H1 (cell line): ENCODE measurements around the gene GRIFIN. TPM values are rescaled to one million over a fixed set of nuclear protein-coding genes. Genes with fewer than 3 reads are reported as not detected.

Source experiments
- CTCF ChIA-PET: fragments of 300-600 bp; sonication (Branson Sonifier 250); formaldehyde crosslinking; loops from one replicate; lab custom pipeline; 2021; ENCODE audit not compliant: partially characterized antibody; lab: Charles Lee
- POLR2A ChIA-PET: fragments of 300-600 bp; sonication (Branson Sonifier 250); formaldehyde crosslinking; loops from one replicate; lab custom pipeline; 2021; ENCODE audit warnings: inconsistent platforms; ENCODE audit not compliant: partially characterized antibody; lab: Charles Lee
- DNase-seq, 2 experiments: peaks; one replicate each; pipeline versions ENCODE4 v3.0.0 to v3.0.0-alpha.2; 2010 to 2022; ENCODE audit warnings: low spot score in 2 of 2, low read depth in 1 of 2, mixed read lengths in 1 of 2
- FAIRE-seq: peaks from 2 replicates; lab custom pipeline; 2011; peaks lifted over from hg19 to GRCh38; lab: Jason Lieb, UNC
- H2AFZ ChIP-seq: 2 replicates; pipeline ENCODE4 v1.8.1; 2012; ENCODE audit warnings: low read length, inconsistent platforms
- H2AK5ac ChIP-seq: 2 replicates; pipeline ENCODE4 v1.6.1; 2013; ENCODE audit warnings: low read depth, low read length
- H2BK120ac ChIP-seq: replicated peaks from 2 replicates; pipeline ENCODE3; 2013; ENCODE audit warnings: low read depth, low read length, inconsistent platforms
- H2BK12ac ChIP-seq: 2 replicates; pipeline ENCODE4 v1.6.1; 2013; ENCODE audit warnings: low read depth, low read length
- H2BK15ac ChIP-seq: 2 replicates; pipeline ENCODE4 v1.6.1; 2013; ENCODE audit warnings: low read length
- H2BK20ac ChIP-seq: 2 replicates; pipeline ENCODE4 v1.6.1; 2013; ENCODE audit warnings: low read length
- H2BK5ac ChIP-seq: 2 replicates; pipeline ENCODE4 v1.6.1; 2013; ENCODE audit warnings: low read depth, low read length
- H3K14ac ChIP-seq: 2 replicates; pipeline ENCODE4 v1.6.1; 2013; ENCODE audit warnings: inconsistent platforms; ENCODE audit not compliant: insufficient read length
- H3K18ac ChIP-seq: 2 replicates; pipeline ENCODE4 v1.6.1; 2013; ENCODE audit warnings: low read length; ENCODE audit errors: extremely low read depth
- H3K23ac ChIP-seq: 2 replicates; pipeline ENCODE4 v1.6.1; 2013; ENCODE audit warnings: inconsistent platforms; ENCODE audit not compliant: insufficient read length
- H3K23me2 ChIP-seq: 2 replicates; pipeline ENCODE4 v1.6.1; 2013; ENCODE audit warnings: low read depth, low read length
- H3K27ac ChIP-seq: 2 replicates; pipeline ENCODE4 v1.6.1; 2011; ENCODE audit warnings: low read depth, low read length, inconsistent platforms
- H3K27me3 ChIP-seq, 4 experiments: replicated peaks in 1 of 4; 1 replicate in 1 of 4; 2 replicates in 3 of 4; pipeline versions ENCODE4 v1.6.1 to v1.8.1; 2011 to 2013; ENCODE audit warnings: low read length in 3 of 4, mild to moderate bottlenecking in 3 of 4, inconsistent platforms in 2 of 4, mixed read lengths in 2 of 4, moderate library complexity in 1 of 4; ENCODE audit not compliant: control insufficient read depth in 3 of 4, insufficient read depth in 3 of 4; ENCODE audit errors: extremely low read depth in 1 of 4
- H3K36me3 ChIP-seq, 4 experiments: 2 replicates each; pipeline versions ENCODE4 v1.6.1 to v1.8.1; 2011 to 2013; ENCODE audit warnings: mild to moderate bottlenecking in 4 of 4, low read length in 3 of 4, moderate library complexity in 2 of 4, control low read depth in 1 of 4, inconsistent platforms in 1 of 4; ENCODE audit not compliant: insufficient read depth in 4 of 4, control insufficient read depth in 2 of 4
- H3K4ac ChIP-seq: replicated peaks from 2 replicates; pipeline ENCODE3; 2013; ENCODE audit warnings: low read length, low read depth, mixed read lengths, inconsistent platforms; ENCODE audit not compliant: insufficient read length
- H3K4me1 ChIP-seq, 4 experiments: replicated peaks in 1 of 4; 1 replicate in 1 of 4; 2 replicates in 3 of 4; pipeline versions ENCODE4 v1.6.1 to v1.8.1; 2011 to 2013; ENCODE audit warnings: low read length in 3 of 4, inconsistent platforms in 2 of 4, mixed read lengths in 1 of 4; ENCODE audit not compliant: insufficient read depth in 4 of 4, control insufficient read depth in 3 of 4
- H3K4me2 ChIP-seq, 2 experiments: 2 replicates each; pipeline versions ENCODE4 v1.6.1 to v1.8.1; 2011 to 2013; ENCODE audit warnings: low read depth in 2 of 2, low read length in 2 of 2, control low read depth in 1 of 2, inconsistent platforms in 1 of 2, mild to moderate bottlenecking in 1 of 2; ENCODE audit not compliant: insufficient read depth in 1 of 2
- H3K4me3 ChIP-seq, 4 experiments: fragments of 200-600, 300-600 bp in 1 of 4; sonication (generic), shearing (Covaris generic), sonication (Bioruptor Twin) in 1 of 4; 2 replicates each; pipeline versions ENCODE4 v1.5.1 to v1.8.1; 2011 to 2016; ENCODE audit warnings: low read length in 4 of 4, low read depth in 3 of 4, control low read depth in 2 of 4, inconsistent platforms in 2 of 4, mild to moderate bottlenecking in 2 of 4, mixed read lengths in 1 of 4, moderate library complexity in 1 of 4; ENCODE audit not compliant: insufficient read depth in 2 of 4; ENCODE audit errors: extremely low read depth in 1 of 4
- H3K56ac ChIP-seq: replicated peaks from 2 replicates; pipeline ENCODE3; 2013; ENCODE audit warnings: low read depth, mild to moderate bottlenecking, mixed read lengths, low read length, inconsistent platforms; ENCODE audit not compliant: insufficient read length
- H3K79me1 ChIP-seq: 2 replicates; pipeline ENCODE4 v1.6.1; 2013; ENCODE audit warnings: low read depth, low read length, control low read depth
- H3K79me2 ChIP-seq, 2 experiments: 2 replicates each; pipeline versions ENCODE4 v1.6.1 to v1.8.1; 2012 to 2013; ENCODE audit warnings: low read length in 2 of 2, mild to moderate bottlenecking in 2 of 2, inconsistent platforms in 1 of 2; ENCODE audit not compliant: insufficient read depth in 2 of 2, control insufficient read depth in 1 of 2
- H3K9ac ChIP-seq, 4 experiments: replicated peaks in 1 of 4; 1 replicate in 1 of 4; 2 replicates in 3 of 4; pipeline versions ENCODE4 v1.6.1 to v1.8.1; 2011 to 2013; ENCODE audit warnings: low read depth in 3 of 4, low read length in 3 of 4, control low read depth in 2 of 4, mild to moderate bottlenecking in 2 of 4, moderate library complexity in 2 of 4, inconsistent platforms in 1 of 4; ENCODE audit errors: extremely low read depth in 1 of 4
- H3K9me3 ChIP-seq, 2 experiments: 2 replicates each; pipeline versions ENCODE4 v1.6.1 to v1.8.1; 2012 to 2013; ENCODE audit warnings: mild to moderate bottlenecking in 2 of 2, moderate library complexity in 2 of 2, control low read depth in 1 of 2, inconsistent platforms in 1 of 2, low read depth in 1 of 2, low read length in 1 of 2, mixed read lengths in 1 of 2; ENCODE audit not compliant: insufficient read depth in 2 of 2
- H4K20me1 ChIP-seq, 2 experiments: replicated peaks in 1 of 2; 2 replicates each; pipeline versions ENCODE3 to v1.8.1; 2011 to 2013; ENCODE audit warnings: inconsistent platforms in 2 of 2, low read length in 2 of 2, mild to moderate bottlenecking in 1 of 2; ENCODE audit not compliant: insufficient read depth in 2 of 2, control insufficient read depth in 1 of 2
- H4K5ac ChIP-seq: 2 replicates; pipeline ENCODE4 v1.6.1; 2013; ENCODE audit warnings: low read length, low read depth, mixed read lengths, inconsistent platforms; ENCODE audit not compliant: insufficient read length
- H4K8ac ChIP-seq: 2 replicates; pipeline ENCODE4 v1.8.0; 2013; ENCODE audit warnings: mild to moderate bottlenecking, moderate library complexity, low read length, inconsistent platforms; ENCODE audit not compliant: insufficient read depth; ENCODE audit errors: extremely low read depth
- H4K91ac ChIP-seq: replicated peaks from 2 replicates; pipeline ENCODE3; 2013; ENCODE audit warnings: low read length, mixed read lengths, inconsistent platforms; ENCODE audit not compliant: insufficient read length
- BRCA1 ChIP-seq: IDR thresholded peaks from 2 replicates; pipeline ENCODE4 v1.6.1; 2012; ENCODE audit warnings: low read depth, low read length, improper control_type of control experiment
- EGR1 ChIP-seq: IDR thresholded peaks from 2 replicates; pipeline ENCODE4 v1.6.1; 2011; ENCODE audit warnings: low read depth, low read length, borderline replicate concordance
- HDAC6 ChIP-seq: IDR thresholded peaks from one replicate; pipeline ENCODE4 v1.7.1; 2012; ENCODE audit warnings: low read depth, mild to moderate bottlenecking, inconsistent platforms, low read length, moderate library complexity
- JUN ChIP-seq: IDR thresholded peaks from 2 replicates; pipeline ENCODE4 v1.6.1; 2011; ENCODE audit warnings: low read depth, mild to moderate bottlenecking, improper control_type of control experiment, low read length
- NANOG ChIP-seq: IDR thresholded peaks from 2 replicates; pipeline ENCODE4 v1.6.1; 2011; ENCODE audit warnings: low read length, low read depth, mild to moderate bottlenecking, inconsistent platforms; ENCODE audit not compliant: insufficient read depth, poor library complexity, severe bottlenecking
- POU5F1 ChIP-seq: IDR thresholded peaks from 2 replicates; pipeline ENCODE4 v1.6.1; 2011; ENCODE audit warnings: low read depth, mild to moderate bottlenecking, low read length, moderate library complexity
- RXRA ChIP-seq: IDR thresholded peaks from 2 replicates; pipeline ENCODE4 v1.6.1; 2011; ENCODE audit warnings: low read depth, mild to moderate bottlenecking, low read length, moderate library complexity; ENCODE audit not compliant: insufficient read depth
- SP2 ChIP-seq: IDR thresholded peaks from 2 replicates; pipeline ENCODE4 v1.6.1; 2012; ENCODE audit warnings: mild to moderate bottlenecking, low read length, inconsistent platforms
- SRF ChIP-seq: IDR thresholded peaks from 2 replicates; pipeline ENCODE4 v1.6.1; 2011; ENCODE audit warnings: mild to moderate bottlenecking, low read depth, low read length, moderate library complexity
- TBP ChIP-seq: IDR thresholded peaks from 2 replicates; pipeline ENCODE4 v1.6.1; 2011; ENCODE audit warnings: low read depth, low read length, improper control_type of control experiment
- YY1 ChIP-seq: IDR thresholded peaks from 2 replicates; pipeline ENCODE4 v1.6.1; 2011; ENCODE audit warnings: low read depth, mild to moderate bottlenecking, low read length
- WGBS, 2 experiments: shearing (Covaris generic) in 1 of 2; methylation state at CpG; one replicate each; pipeline versions ENCODE4 v1.1.6 to v1.1.7; 2013 to 2015; ENCODE audit warnings: low lambda C conversion rate in 2 of 2, mixed read lengths in 2 of 2, inconsistent platforms in 1 of 2, low coverage in 1 of 2, missing lambda C conversion rate in 1 of 2; ENCODE audit not compliant: insufficient replicate concordance in 2 of 2, insufficient coverage in 1 of 2, insufficient read length in 1 of 2; ENCODE audit errors: extremely low coverage in 1 of 2, missing lambda C conversion rate in 1 of 2; 5-methylcytosine and 5-hydroxymethylcytosine counted together
- polyA plus RNA-seq, 7 experiments: library from polyadenylated mRNA; depleted of rRNA in 3 of 7; stranded (reverse) in 5 of 7; unstranded in 2 of 7; fragments of >200 nt in 5 of 7; fragments of 200-250 nt in 2 of 7; gene quantifications; 1 replicate in 5 of 7; 2 replicates in 1 of 7; 4 replicates in 1 of 7; pipeline versions ENCODE4 v1.2.1 to v1.2.3, GENCODE V29; 2011 to 2013; ENCODE audit warnings: missing spikeins in 2 of 7, mixed read lengths in 2 of 7
- total RNA-seq: library from RNA; stranded (reverse); fragmentation: NEBNext Ultra II Directional; extraction: Animal tissue kit (Norgen Biotek cat#: 25700); gene quantifications from 2 replicates; pipeline ENCODE4 v1.2.1, GENCODE V29; 2021

Gene GRIFIN
- total and polyA plus RNA-seq, 2 of the 8 experiments (the other 6 are each of a cell fraction or from before 2014, with no cell fraction given) = not detected

DNA sequence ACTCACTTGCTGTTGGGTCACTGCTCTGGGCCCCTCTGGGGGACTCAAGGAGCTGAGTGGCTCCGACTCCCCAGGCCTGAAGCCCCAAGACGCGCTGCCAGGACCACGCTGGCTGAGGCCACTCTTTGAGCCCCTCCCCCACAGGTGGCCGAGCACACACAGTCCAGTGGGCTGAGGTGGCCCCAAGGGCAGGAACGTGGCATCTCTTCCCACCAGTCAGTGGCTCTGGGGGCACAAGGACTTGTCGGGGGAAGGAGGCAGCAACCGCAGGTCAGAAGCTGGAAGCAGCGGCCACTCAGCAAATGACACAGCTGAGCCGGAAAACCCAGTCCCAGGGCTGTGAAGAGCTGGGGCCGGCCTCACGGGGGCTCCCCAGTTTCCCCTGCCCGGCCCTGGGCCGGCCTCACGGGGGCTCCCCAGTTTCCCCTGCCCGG is 24.1 kb downstream of the GRIFIN start:
- no peak overlapping the region for H3K9ac ChIP-seq
- H3K4me1 ChIP-seq = peaks cover 0 to 8% (median 6%) of the 10 kb centered on the region in 4 experiments; a peak in 5 of 7 replicates
- H4K5ac ChIP-seq = peak overlapping the region; percentile 6
- H3K4ac ChIP-seq = peak overlapping the region; percentile 90
- DNase-seq (peak in 1 of 2 experiments; percentile 64), FAIRE-seq (no peak)
- no peak overlapping the region for H3K27ac ChIP-seq
- H2BK12ac ChIP-seq = peak overlapping the region; percentile 96; the same call in 1 of the 2 replicates
- H2BK120ac ChIP-seq = peak overlapping the region; percentile 78
- WGBS, 2 experiments = 68% methylated on average over 9 of the region's 16 CpGs; no CpG with 5 or more reads in 1 of the 2 experiments
- no peaks in the 10 kb centered on the region for H3K27me3 ChIP-seq
- peak overlapping the region; percentile 84; the same call in 1 of the 2 replicates for H2BK5ac ChIP-seq
- peak overlapping the region; percentile 34; the same call in 1 of the 2 replicates for H3K18ac ChIP-seq
- no peaks in the 10 kb centered on the region for H3K36me3 ChIP-seq
- H4K91ac ChIP-seq = peak overlapping the region; percentile 99
- peak overlapping the region; percentile 85 for H4K8ac ChIP-seq
- H3K23ac ChIP-seq = no peak overlapping the region
- CTCF ChIA-PET = interaction anchor here (0.7 to 7.6 kb wide), 40 partner anchors 15 to 1684 kb away, joined by 3 to 266 read pairs (median 5); partner anchors contain the start of genes BRAT1, GRIFIN and IQCE
- H3K79me2 ChIP-seq = no peaks in the 10 kb centered on the region
- no peak overlapping the region for H3K4me3 ChIP-seq
- H3K79me1 ChIP-seq = no peaks in the 10 kb centered on the region
- H2AK5ac ChIP-seq = no peak overlapping the region
- H2AFZ ChIP-seq = peak overlapping the region; percentile 30; the same call in 1 of the 2 replicates
- no peak overlapping the region for H3K14ac ChIP-seq
- H3K56ac ChIP-seq = peak overlapping the region; percentile 30
- POLR2A ChIA-PET = interaction anchor here (0.6 to 1.9 kb wide), 7 partner anchors 17 to 249 kb away, joined by 3 to 15 read pairs (median 4); partner anchors contain the start of gene EIF3B
- peak overlapping the region in 1 of 2 experiments; percentile 44; a peak in 2 of 4 replicates for H3K4me2 ChIP-seq
- H4K20me1 ChIP-seq = no peaks in the 10 kb centered on the region
- peak overlapping the region; percentile 88; the same call in 1 of the 2 replicates for H2BK20ac ChIP-seq
- peak overlapping the region; percentile 99; the same call in 1 of the 2 replicates for H2BK15ac ChIP-seq
- no peaks in the 10 kb centered on the region for H3K9me3 ChIP-seq
- no peaks in the 10 kb centered on the region for H3K23me2 ChIP-seq
- TF ChIP-seq TBP (no peak), POU5F1 (no peak), RXRA (no peak), EGR1 (peak; percentile 73), JUN (no peak), YY1 (no peak), SP2 (no peak), HDAC6 (no peak), SRF (no peak), BRCA1 (no peak), NANOG (no peak)
